Suprapubic skin (tissue), 4 donors: ENCODE measurements around the gene LCE2C. TPM values are rescaled to one million over a fixed set of nuclear protein-coding genes. Genes with fewer than 3 reads are reported as not detected.

ENCODE experiments used
- DNase-seq, 2 donors: peaks; one replicate each; pipeline ENCODE4 v3.0.0-alpha.2; 2019; ENCODE audit warnings: low spot score in 2 of 2
- H3K27ac ChIP-seq: fragments of 200-600 bp; sonication (generic); one replicate; pipeline ENCODE4 v1.5.1; 2019
- H3K27me3 ChIP-seq: fragments of 200-600 bp; sonication (generic); one replicate; pipeline ENCODE4 v1.5.1; 2019
- H3K36me3 ChIP-seq: fragments of 200-600 bp; sonication (generic); one replicate; pipeline ENCODE4 v1.5.1; 2019
- H3K4me1 ChIP-seq: fragments of 200-600 bp; sonication (generic); one replicate; pipeline ENCODE4 v1.5.1; 2019
- H3K4me3 ChIP-seq: fragments of 200-600 bp; sonication (generic); one replicate; pipeline ENCODE4 v1.5.1; 2019; ENCODE audit warnings: mild to moderate bottlenecking
- H3K9me3 ChIP-seq: fragments of 200-600 bp; sonication (generic); one replicate; pipeline ENCODE4 v1.5.1; 2019
- EP300 ChIP-seq: sonication (generic); formaldehyde crosslinking; IDR thresholded peaks from one replicate; pipeline ENCODE4 v1.6.1; 2017; ENCODE audit warnings: antibody characterized with exemption
- POLR2A ChIP-seq, 2 donors: fragments of 450-650 bp; IDR thresholded peaks; one replicate each; pipeline ENCODE4 v1.6.1; 2017; ENCODE audit warnings: antibody characterized with exemption in 2 of 2, mild to moderate bottlenecking in 2 of 2, moderate library complexity in 2 of 2
- POLR2AphosphoS5 ChIP-seq, 3 donors: sonication (generic); formaldehyde crosslinking; IDR thresholded peaks; one replicate each; pipeline ENCODE4 v1.6.1; 2017; ENCODE audit warnings: antibody characterized with exemption in 3 of 3
- WGBS: methylation state at CpG from one replicate; pipeline ENCODE4 v1.1.5; 2018; 5-methylcytosine and 5-hydroxymethylcytosine counted together
- total RNA-seq, 4 donors: library from RNA; depleted of rRNA; stranded (reverse); fragments of >200 nt; gene quantifications; one replicate each; pipeline ENCODE4 v1.1.0, GENCODE V29; 2016
- TF ChIP-seq, protein P1 (sequence below), 2 donors: fragments of 200-600 bp in 1 of 2; fragments of 450-650 bp in 1 of 2; sonication (generic) in 1 of 2; IDR thresholded peaks; one replicate each; pipeline ENCODE4 v1.5.1; 2016 to 2019; ENCODE audit warnings: antibody characterized with exemption in 2 of 2, mild to moderate bottlenecking in 1 of 2, moderate library complexity in 1 of 2

LCE2C gene
- total RNA-seq, 4 donors from 2014 or later, result 66.5 to 669 (median 515) TPM

DNA sequence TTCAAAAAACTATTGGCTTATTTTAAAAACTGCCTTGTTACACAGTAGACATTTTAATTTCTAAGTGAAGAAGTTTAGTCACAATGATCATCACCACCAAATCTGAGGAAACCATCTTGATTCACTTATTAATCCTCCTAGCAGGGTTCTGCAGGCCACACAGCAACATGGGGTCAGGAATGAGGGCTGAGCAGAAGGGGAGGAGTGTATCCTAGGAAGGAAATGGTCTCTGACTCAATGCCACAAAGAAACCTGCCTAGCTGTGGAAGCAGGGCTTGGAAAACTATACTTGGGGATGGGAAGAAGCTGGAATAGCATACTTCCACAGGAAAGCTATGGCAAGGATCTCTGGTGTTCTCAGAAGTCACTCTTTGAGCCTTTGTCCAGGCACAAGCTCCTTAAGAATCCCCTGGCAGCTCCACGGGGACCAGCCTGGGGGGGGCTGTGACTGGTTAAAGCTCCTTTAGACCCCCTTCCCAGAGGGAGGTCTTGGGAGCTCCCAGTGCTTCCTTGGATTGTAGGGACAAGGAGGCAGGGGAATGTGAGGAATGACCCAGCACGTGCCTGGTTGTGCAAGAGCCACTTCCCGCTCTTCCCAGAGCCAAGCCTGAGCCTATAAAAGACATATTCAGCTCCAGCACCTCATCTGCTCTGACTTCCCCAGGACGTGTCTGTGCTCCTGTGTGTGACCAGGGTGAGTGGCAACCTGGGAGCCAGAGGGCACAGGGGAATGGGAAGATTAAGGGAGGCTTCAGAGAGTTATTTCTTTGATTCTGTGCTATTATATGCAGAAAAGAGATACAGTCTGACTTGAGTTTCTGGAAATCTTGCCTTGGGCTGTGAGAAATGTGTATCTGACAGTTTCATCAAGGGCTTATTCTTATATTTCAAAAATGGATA, 22.9 kb downstream of the LCE2C start, which contains the start of gene LCE2A:
Gene LCE2A (plus strand): TSS at position 645 of the 900 bp plus-strand sequence. CDS start 557 bp downstream, outside the sequence.
- no peaks in the 10 kb centered on the region for H3K4me1 ChIP-seq
- no peak for DNase-seq
- no peaks in the 10 kb centered on the region for H3K9me3 ChIP-seq
- H3K4me3 ChIP-seq, result no peak within 1 kb of the TSS
- H3K27me3 ChIP-seq, result no peaks in the 10 kb centered on the region
- no peak within 1 kb of the TSS for H3K27ac ChIP-seq
- TF ChIP-seq POLR2AphosphoS5 (IDR thresholded peaks at IDR 0.05) (no peak), EP300 (no peak), POLR2A (IDR thresholded peaks at IDR 0.05) (no peak)
- TF ChIP-seq, protein P1, sequence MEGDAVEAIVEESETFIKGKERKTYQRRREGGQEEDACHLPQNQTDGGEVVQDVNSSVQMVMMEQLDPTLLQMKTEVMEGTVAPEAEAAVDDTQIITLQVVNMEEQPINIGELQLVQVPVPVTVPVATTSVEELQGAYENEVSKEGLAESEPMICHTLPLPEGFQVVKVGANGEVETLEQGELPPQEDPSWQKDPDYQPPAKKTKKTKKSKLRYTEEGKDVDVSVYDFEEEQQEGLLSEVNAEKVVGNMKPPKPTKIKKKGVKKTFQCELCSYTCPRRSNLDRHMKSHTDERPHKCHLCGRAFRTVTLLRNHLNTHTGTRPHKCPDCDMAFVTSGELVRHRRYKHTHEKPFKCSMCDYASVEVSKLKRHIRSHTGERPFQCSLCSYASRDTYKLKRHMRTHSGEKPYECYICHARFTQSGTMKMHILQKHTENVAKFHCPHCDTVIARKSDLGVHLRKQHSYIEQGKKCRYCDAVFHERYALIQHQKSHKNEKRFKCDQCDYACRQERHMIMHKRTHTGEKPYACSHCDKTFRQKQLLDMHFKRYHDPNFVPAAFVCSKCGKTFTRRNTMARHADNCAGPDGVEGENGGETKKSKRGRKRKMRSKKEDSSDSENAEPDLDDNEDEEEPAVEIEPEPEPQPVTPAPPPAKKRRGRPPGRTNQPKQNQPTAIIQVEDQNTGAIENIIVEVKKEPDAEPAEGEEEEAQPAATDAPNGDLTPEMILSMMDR (IDR thresholded peaks at IDR 0.05), result no peak
- no peaks in the 10 kb centered on the region for H3K36me3 ChIP-seq
- 44% methylated on average over 4 of the region's 4 CpGs for WGBS

DNA sequence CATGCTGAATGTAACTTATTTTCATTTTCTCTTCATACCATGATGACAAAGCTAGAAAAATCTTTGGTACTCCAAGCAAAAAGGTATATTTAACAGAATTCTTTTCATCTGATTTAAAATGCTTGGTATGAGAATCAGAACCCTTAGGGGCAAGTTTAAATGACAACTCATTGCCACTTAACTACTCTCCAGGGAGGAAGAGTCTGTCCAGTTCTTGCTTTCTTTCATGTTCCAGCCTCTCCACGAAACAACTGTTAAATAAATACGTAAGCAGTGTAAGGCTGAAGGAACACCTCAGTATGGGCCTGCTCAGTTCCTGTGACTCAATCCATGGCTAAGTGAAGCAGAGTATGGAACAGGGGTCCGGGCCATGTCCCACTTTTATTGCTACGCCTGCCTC, 24.7 kb downstream of the LCE2C start:
- no peak for DNase-seq
- Histone ChIP-seq H3K27ac (no peak overlapping the region), H3K4me3 (no peak overlapping the region), H3K27me3 (no peaks in the 10 kb centered on the region), H3K36me3 (no peaks in the 10 kb centered on the region), H3K4me1 (no peaks in the 10 kb centered on the region), H3K9me3 (peaks cover 7% of the 10 kb centered on the region)
- no peak for TF ChIP-seq EP300
- TF ChIP-seq POLR2AphosphoS5 (IDR thresholded peaks at IDR 0.05), result no peak
- TF ChIP-seq POLR2A (IDR thresholded peaks at IDR 0.05), result no peak
- TF ChIP-seq, protein P1 (IDR thresholded peaks at IDR 0.05), result no peak
- WGBS, result 84% methylated on average over 4 of the region's 4 CpGs

DNA sequence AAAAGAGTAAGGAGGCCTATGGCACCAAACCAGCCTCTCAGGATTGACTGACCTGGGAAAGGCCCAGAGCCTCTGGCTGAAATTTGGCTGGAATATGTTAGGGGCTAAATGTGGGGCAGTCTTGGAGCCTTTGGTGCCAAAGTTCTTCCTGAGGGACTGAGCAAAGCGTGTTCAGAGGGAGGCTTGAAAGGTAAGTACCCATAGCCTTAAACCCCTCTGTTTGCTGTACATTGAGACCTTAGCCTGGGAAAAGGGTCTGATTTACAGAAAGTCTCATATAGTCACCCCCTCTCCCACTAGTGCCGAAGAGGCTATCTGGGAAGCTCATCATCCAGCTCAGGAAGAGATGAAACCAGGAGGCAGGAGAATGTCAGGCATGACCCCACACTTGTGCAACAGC, 32.8 kb downstream of the LCE2C start, which contains the start of gene LCE4A:
Gene LCE4A (plus strand): TSS at position 301 of the 400 bp plus-strand sequence. CDS start 916 bp downstream, outside the sequence.
- Histone ChIP-seq H3K4me1 (no peaks in the 10 kb centered on the region), H3K36me3 (no peaks in the 10 kb centered on the region), H3K27ac (no peak within 1 kb of the TSS), H3K4me3 (no peak within 1 kb of the TSS), H3K9me3 (peaks cover 7% of the 10 kb centered on the region), H3K27me3 (no peaks in the 10 kb centered on the region)
- no peak for DNase-seq
- WGBS, result 75% methylated on average over 1 of the region's 2 CpGs
- no peak for TF ChIP-seq POLR2A (IDR thresholded peaks at IDR 0.05)
- TF ChIP-seq, protein P1 (IDR thresholded peaks at IDR 0.05), result no peak
- TF ChIP-seq EP300, result no peak
- TF ChIP-seq POLR2AphosphoS5 (IDR thresholded peaks at IDR 0.05), result no peak

DNA sequence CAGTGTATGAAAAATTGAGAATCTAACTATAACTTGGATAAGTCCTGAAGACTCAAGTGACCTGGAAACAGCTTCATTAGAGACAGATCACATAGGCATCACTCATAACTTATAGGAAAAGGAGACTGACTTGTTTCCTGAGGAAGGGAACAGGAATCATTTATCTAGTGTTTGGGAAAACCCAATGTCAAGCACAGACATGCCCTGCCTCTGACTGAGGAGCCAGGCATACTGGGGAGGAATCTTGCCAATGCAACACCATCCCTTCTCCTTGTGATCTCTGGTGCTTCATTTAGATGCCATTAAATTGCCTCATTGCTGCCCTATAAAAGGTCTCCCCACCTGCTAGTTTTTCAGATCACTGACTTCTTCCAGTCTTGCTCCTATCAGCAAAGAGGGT, 43.2 kb downstream of the LCE2C start:
- Histone ChIP-seq H3K4me1 (no peaks in the 10 kb centered on the region), H3K9me3 (no peaks in the 10 kb centered on the region), H3K27ac (no peak overlapping the region), H3K36me3 (no peaks in the 10 kb centered on the region), H3K4me3 (no peak overlapping the region), H3K27me3 (peaks cover 4% of the 10 kb centered on the region)
- TF ChIP-seq EP300, result no peak
- TF ChIP-seq POLR2AphosphoS5 (IDR thresholded peaks at IDR 0.05), result no peak
- TF ChIP-seq, protein P1 (IDR thresholded peaks at IDR 0.05), result no peak
- TF ChIP-seq POLR2A (IDR thresholded peaks at IDR 0.05), result no peak
- DNase-seq, result no peak

DNA sequence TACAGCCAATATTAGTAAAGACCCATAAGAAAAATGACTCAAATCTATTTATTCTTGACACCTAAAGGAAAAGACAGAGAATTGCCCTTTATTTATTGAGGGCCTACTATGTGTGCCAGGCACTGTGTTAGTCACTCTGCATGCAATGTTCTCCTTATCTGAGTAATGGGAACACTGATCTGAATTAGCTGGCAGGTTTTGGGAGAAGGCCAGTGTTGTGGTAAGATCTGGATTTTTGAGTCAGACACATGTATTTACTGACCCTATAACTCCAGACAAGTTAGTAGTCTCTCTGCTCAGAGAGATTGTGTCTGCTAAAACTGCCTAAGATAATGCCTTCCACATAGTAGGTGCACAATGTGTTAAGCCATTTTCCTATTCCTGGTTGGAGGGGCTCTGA, 50.2 kb downstream of the LCE2C start:
- H3K27ac ChIP-seq, result no peak overlapping the region
- no peaks in the 10 kb centered on the region for H3K9me3 ChIP-seq
- no peak overlapping the region for H3K4me3 ChIP-seq
- H3K4me1 ChIP-seq, result no peaks in the 10 kb centered on the region
- DNase-seq, result no peak
- no peaks in the 10 kb centered on the region for H3K36me3 ChIP-seq
- TF ChIP-seq, protein P1 (IDR thresholded peaks at IDR 0.05), result no peak
- no peak for TF ChIP-seq POLR2AphosphoS5 (IDR thresholded peaks at IDR 0.05)
- no peak for TF ChIP-seq EP300
- TF ChIP-seq POLR2A (IDR thresholded peaks at IDR 0.05), result no peak
- H3K27me3 ChIP-seq, result peaks cover 4% of the 10 kb centered on the region
